Neutrophil (primary cell): ENCODE results near the gene KCNE1.

Experiments used
- H3K27ac ChIP-seq: fragments of 200-600 bp; sonication (generic); 2 replicates; pipeline ENCODE4 v1.5.1; 2016; ENCODE audit warnings: mild to moderate bottlenecking, moderate library complexity
- H3K27me3 ChIP-seq: fragments of 200-600 bp; sonication (generic); 2 replicates; pipeline ENCODE4 v1.6.0; 2016; ENCODE audit warnings: mild to moderate bottlenecking
- H3K36me3 ChIP-seq: fragments of 200-600 bp; sonication (generic); 2 replicates; pipeline ENCODE4 v1.5.1; 2017
- H3K4me1 ChIP-seq, 2 experiments: fragments of 200-600 bp in 1 of 2; sonication (generic) in 1 of 2; 1 replicate in 1 of 2; 2 replicates in 1 of 2; pipeline versions ENCODE4 v1.5.1 to v1.6.1; 2013 to 2016; ENCODE audit warnings: low read depth in 1 of 2, low read length in 1 of 2, mild to moderate bottlenecking in 1 of 2, moderate library complexity in 1 of 2; ENCODE audit not compliant: control insufficient read depth in 1 of 2, insufficient read depth in 1 of 2
- H3K4me3 ChIP-seq, 2 experiments: fragments of 200-600 bp in 1 of 2; sonication (generic) in 1 of 2; 1 replicate in 1 of 2; 2 replicates in 1 of 2; pipeline ENCODE4 v1.5.1; 2013 to 2016; ENCODE audit warnings: low read depth in 1 of 2, low read length in 1 of 2, mild to moderate bottlenecking in 1 of 2, moderate library complexity in 1 of 2
- H3K9me3 ChIP-seq: fragments of 200-600 bp; sonication (generic); 2 replicates; pipeline ENCODE4 v1.5.1; 2016
- TF ChIP-seq, protein P1 (sequence below): fragments of 200-600 bp; sonication (generic); IDR thresholded peaks from 2 replicates; pipeline ENCODE4 v1.5.1; 2016; ENCODE audit warnings: antibody characterized with exemption

The KCNE1 gene

DNA sequence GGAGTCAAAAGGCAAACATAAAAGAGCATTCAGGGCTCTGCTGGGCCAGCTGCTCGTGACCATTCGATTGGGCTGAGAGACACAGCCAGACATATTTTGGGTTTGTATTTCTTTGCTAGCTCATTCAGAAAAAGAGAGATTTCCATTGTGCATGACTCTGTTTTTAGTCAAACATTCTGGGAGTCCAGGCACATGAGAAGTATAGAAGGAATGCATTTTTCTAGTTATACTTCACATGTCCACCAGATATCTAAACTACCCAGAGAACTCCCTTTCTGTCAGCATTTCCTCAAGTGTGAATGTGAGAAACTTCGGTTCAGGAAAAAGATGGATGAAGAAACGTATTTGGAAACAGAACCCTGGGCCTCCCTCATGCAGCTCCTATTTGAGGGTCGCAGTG lies 6.3 kb upstream of the KCNE1 start:
- TF ChIP-seq, protein P1, sequence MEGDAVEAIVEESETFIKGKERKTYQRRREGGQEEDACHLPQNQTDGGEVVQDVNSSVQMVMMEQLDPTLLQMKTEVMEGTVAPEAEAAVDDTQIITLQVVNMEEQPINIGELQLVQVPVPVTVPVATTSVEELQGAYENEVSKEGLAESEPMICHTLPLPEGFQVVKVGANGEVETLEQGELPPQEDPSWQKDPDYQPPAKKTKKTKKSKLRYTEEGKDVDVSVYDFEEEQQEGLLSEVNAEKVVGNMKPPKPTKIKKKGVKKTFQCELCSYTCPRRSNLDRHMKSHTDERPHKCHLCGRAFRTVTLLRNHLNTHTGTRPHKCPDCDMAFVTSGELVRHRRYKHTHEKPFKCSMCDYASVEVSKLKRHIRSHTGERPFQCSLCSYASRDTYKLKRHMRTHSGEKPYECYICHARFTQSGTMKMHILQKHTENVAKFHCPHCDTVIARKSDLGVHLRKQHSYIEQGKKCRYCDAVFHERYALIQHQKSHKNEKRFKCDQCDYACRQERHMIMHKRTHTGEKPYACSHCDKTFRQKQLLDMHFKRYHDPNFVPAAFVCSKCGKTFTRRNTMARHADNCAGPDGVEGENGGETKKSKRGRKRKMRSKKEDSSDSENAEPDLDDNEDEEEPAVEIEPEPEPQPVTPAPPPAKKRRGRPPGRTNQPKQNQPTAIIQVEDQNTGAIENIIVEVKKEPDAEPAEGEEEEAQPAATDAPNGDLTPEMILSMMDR = no peak
- Histone ChIP-seq H3K4me3 (peak overlapping the region; percentile 52 to 64), H3K4me1 (peaks cover 98% of the 10 kb centered on the region in 2 experiments), H3K27me3 (no peaks in the 10 kb centered on the region), H3K36me3 (no peaks in the 10 kb centered on the region), H3K27ac (peak overlapping the region; percentile 92), H3K9me3 (no peaks in the 10 kb centered on the region)

DNA sequence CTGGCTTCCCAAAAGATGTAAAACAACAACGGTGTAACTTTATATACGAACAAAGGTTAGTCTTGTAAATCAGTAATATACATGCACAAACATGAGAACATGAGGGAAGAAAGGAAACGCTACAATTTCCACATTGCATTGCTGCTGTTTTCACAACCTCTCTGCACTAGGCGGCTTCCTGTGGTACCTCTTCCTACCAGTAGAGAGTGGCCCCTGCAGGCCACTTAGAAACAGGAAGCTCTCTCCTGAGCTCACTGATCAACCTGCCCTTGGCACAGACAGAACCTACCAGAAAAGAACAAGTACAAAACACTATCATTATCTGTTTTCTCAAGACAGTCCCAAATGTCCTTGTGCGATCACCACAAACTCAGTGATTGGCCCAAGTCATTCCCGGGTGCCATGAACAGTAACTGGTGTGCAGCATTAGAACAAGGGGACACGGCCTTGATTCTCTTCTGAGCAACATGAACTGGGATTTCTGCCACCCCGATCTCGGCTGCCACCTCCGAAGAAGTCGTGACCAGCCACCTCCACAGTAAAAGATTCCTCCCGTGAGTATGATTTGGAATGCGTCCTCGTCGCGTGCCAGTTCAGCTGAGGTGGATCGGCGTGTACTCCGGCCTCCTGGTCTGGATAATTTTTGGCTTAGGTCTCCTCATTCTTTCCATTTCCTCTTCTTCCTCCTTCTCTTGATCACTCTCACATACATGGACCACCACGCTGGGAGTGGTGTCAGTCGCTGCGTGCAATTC lies 5.7 kb upstream of the KCNE1 start:
- Histone ChIP-seq H3K4me3 (peak overlapping the region; percentile 52 to 64), H3K27me3 (no peaks in the 10 kb centered on the region), H3K27ac (peak overlapping the region; percentile 92), H3K36me3 (no peaks in the 10 kb centered on the region), H3K4me1 (peaks cover 99 to 100% of the 10 kb centered on the region in 2 experiments), H3K9me3 (no peaks in the 10 kb centered on the region)
- TF ChIP-seq, protein P1 = peak; percentile 93

DNA sequence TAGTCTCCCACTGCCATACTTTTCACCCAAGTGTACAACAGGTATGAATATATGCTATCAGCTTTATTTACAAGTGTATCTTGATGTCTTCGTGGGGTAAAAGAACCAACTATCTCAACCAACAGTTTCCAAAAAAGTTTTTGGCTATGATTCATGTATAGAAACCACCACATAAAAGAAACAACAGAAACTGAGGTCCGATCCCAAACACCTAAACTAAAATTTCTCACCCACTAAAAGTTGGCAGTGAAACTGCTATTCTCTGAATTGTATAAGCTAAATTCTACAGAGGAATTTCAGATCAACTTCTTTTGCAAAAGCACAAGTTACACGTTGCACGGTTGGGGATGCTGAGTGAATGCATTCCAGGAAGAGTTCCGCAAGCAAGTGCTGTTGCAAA lies 5.0 kb upstream of the KCNE1 start:
- no peaks in the 10 kb centered on the region for H3K36me3 ChIP-seq
- TF ChIP-seq, protein P1 = no peak
- H3K9me3 ChIP-seq = no peaks in the 10 kb centered on the region
- H3K27me3 ChIP-seq = no peaks in the 10 kb centered on the region
- H3K4me1 ChIP-seq = peaks cover 99 to 100% of the 10 kb centered on the region in 2 experiments
- peak overlapping the region; percentile 92 for H3K27ac ChIP-seq
- peak overlapping the region; percentile 52 to 64 for H3K4me3 ChIP-seq

DNA sequence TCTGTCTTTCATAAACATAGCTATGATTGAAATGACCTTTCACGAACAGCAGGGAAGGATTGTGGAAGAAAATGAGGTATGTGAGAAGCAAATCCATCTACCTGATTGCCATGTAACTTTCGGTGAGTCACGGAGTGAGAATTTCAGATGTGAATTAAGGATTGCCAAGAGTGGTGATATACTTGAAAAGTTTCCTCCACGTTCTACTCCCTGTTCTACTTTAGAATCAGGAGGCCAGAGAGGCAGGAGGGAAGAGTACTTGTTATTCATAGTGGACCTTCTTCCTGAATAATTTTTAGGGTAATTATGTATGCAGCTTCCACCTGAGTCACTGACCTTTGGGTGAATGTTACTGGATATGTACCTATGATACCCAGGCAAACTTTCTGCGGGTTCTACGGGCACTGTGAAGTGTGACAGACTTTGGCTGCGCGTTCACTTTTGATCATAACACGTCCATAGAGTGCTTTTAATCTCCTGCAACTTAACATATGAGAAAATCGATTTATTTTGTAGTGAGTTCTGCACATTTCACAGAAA lies 2.6 kb upstream of the KCNE1 start:
- peaks cover 97 to 99% of the 10 kb centered on the region in 2 experiments for H3K4me1 ChIP-seq
- no peaks in the 10 kb centered on the region for H3K9me3 ChIP-seq
- peaks cover 9% of the 10 kb centered on the region for H3K36me3 ChIP-seq
- TF ChIP-seq, protein P1 = no peak
- H3K27me3 ChIP-seq = no peaks in the 10 kb centered on the region
- H3K4me3 ChIP-seq = no peak overlapping the region
- peak overlapping the region; percentile 92 for H3K27ac ChIP-seq

DNA sequence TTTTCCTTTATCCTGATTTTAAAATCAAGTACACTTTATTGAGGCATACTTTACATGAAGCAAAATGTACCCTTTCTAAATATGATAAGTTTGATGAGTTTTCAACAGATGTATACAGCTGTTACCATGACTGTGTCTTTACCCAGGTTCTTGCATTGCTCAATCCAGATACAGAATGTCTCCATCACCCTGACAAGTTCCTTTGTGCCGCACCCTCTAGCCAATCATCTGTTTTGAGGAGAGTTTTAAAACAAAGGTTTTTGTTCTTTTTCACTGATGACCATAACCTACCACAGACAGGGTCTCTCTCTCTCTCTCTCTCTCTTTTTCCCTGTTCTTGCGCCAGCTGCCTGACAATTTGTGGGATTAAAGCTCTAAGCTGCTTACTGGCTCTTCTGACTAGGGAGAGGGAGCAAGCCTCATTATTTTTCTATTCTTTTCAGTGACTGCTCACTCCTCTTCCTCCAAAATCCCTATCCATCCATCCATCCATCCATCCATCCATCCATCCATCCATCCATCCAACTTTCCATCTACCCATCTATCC lies 1.2 kb upstream of the KCNE1 start:
- Histone ChIP-seq H3K27me3 (no peaks in the 10 kb centered on the region), H3K4me3 (peak overlapping the region; percentile 71 to 75), H3K9me3 (no peaks in the 10 kb centered on the region), H3K4me1 (peaks cover 96 to 97% of the 10 kb centered on the region in 2 experiments), H3K36me3 (peaks cover 22% of the 10 kb centered on the region), H3K27ac (peak overlapping the region; percentile 92)
- TF ChIP-seq, protein P1 = no peak
